Cortex of kidney (tissue), 1 donor: ENCODE results near the gene STX2.

Source experiments
- DNase-seq: peaks from one replicate; lab custom pipeline; 2025; lab: John Stamatoyannopoulos, UW

The STX2 gene

GRCh38 chr12:130831246-130831645 is 7.8 kb downstream of the STX2 start:
- DNase-seq: no peak

GRCh38 chr12:130830246-130830551 is 8.9 kb downstream of the STX2 start:
- no peak for DNase-seq

GRCh38 chr12:130829391-130830245 is 9.4 kb downstream of the STX2 start:
- no peak for DNase-seq

- no peak for DNase-seq
These were observed 10.2 kb downstream of the STX2 start for GRCh38 chr12:130828895-130829294.

- DNase-seq: no peak
These were observed 11.6 kb downstream of the STX2 start for GRCh38 chr12:130827432-130827831.

- no peak for DNase-seq
These were observed 12.8 kb downstream of the STX2 start for GRCh38 chr12:130826151-130826801.

- no peak for DNase-seq
These were observed 13.3 kb downstream of the STX2 start for GRCh38 chr12:130825771-130826150.

- no peak for DNase-seq
These were observed 19.4 kb downstream of the STX2 start for GRCh38 chr12:130819681-130820080.

- DNase-seq: no peak
These were observed 20.1 kb downstream of the STX2 start for GRCh38 chr12:130818635-130819576.

- DNase-seq: no peak
These were observed 20.8 kb downstream of the STX2 start for GRCh38 chr12:130818272-130818634.

GRCh38 chr12:130817804-130818203 is 21.2 kb downstream of the STX2 start:
- DNase-seq: no peak

GRCh38 chr12:130816097-130816496 is 23.0 kb downstream of the STX2 start:
- no peak for DNase-seq

- DNase-seq: no peak
These were observed 23.9 kb downstream of the STX2 start for GRCh38 chr12:130815028-130815741.

- no peak for DNase-seq
These were observed 25.1 kb downstream of the STX2 start for GRCh38 chr12:130813949-130814348.

GRCh38 chr12:130813436-130813835 is 25.6 kb downstream of the STX2 start:
- no peak for DNase-seq

- no peak for DNase-seq
These were observed 29.3 kb downstream of the STX2 start for GRCh38 chr12:130809791-130810190.

- DNase-seq: no peak
These were observed 31.7 kb downstream of the STX2 start for GRCh38 chr12:130807309-130807708.

GRCh38 chr12:130806574-130806973 is 32.5 kb downstream of the STX2 start:
- DNase-seq: no peak

- no peak for DNase-seq
These were observed 33.4 kb downstream of the STX2 start for GRCh38 chr12:130805635-130806034.

- DNase-seq: no peak
These were observed 34.8 kb downstream of the STX2 start for GRCh38 chr12:130804216-130804615.

- DNase-seq: no peak
These were observed 35.3 kb downstream of the STX2 start for GRCh38 chr12:130803702-130804101.

GRCh38 chr12:130800312-130800711 is 38.7 kb downstream of the STX2 start:
- no peak for DNase-seq
